ENCODE results near the gene PIP5K1C.

The PIP5K1C gene

DNA sequence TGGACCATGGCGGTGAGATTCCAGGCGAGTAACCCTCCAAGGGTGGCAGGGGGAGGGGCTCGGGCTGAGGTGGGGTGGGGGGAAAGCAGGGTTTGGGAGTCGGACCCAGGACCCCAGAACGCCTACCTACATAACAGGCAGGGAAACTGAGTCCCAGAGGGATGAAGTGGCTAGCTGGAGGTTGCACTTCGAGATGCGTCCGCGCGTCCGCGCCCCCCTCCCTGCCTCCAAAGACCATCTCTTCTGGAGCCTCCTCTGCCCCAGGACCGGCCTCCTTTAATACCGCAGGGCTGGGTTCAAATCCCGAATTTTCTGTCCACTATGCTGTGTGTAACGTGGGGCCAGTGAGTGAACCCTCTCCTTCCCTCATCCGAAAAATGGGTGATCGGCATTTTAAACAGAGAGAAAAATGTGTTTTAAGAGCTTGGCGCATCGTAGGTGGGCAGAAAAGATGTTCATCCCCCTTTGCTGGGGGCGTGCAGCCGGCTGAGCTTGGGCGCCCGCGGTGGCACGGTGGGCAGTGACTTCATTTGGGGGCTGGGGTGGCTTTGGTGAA is 21.7 kb upstream of the PIP5K1C start:
- no peak for DNase-seq (ENCODE audit: low read depth)

DNA sequence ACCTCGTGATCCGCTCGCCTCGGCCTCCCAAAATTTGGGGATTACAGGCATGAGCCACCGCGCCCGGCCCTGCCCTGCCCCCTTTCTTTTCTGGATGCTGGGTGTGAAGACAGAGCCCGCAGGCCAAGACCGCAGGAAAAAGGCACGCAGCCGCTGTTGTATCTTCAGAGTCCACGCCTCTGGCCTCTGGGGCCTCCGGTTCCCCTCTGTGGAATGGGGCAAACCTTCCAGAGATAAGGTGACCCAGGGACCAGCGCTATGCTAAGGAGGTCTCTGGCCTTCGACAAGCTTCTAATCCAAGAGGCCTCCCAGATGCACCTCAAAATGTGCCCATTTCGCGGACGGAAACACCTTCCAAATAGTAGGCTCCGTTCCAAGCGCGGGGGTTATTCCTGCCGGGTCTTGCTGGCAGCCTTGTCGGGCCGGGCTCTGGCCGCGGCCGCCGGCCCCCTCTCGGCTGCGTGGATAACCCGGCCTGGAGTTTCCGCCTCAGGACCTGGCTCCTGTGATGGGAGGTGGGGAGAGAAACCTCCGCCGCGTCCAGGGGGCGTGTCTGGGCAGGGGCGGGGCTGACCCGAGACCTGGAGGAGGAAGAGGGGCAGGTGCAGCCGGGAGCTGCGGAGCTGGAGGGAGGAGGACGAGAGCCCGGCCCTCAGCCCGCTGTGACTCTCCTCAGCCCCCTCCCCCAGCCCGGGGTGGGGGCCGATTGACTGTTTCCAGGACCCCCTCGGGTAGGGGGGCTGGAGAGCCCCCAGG is 21.0 kb upstream of the PIP5K1C start:
- peak; percentile 84 for DNase-seq (ENCODE audit: low read depth)

DNA sequence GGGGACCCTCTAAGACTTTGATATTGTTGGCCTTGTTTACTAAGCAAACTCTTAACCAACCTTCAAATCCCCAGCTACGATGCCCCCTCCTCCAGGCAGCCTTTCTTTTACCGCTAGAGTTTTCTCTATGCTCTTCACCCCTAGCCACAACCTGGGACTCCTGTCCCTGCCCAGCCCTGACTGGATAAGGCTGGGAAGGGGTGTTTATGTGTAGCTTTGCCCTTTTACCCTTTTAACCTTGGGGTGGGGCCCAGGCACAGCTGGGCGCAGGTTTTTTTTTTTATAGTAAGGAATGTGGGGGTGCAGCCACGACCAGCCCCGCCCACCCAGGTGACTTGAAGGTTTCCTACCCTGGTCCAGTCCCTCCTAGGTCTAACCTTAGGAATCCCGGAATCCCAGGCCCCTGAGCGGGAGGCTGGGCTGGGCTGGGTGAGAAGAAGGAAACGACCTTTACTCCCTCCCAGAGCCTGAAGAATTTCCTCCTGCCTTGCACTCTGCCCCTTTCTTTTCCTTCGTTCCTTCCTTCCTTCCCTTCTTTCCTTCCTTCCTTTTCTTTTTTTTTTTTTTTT is 20.2 kb upstream of the PIP5K1C start:
- DNase-seq (ENCODE audit: low read depth): no peak

DNA sequence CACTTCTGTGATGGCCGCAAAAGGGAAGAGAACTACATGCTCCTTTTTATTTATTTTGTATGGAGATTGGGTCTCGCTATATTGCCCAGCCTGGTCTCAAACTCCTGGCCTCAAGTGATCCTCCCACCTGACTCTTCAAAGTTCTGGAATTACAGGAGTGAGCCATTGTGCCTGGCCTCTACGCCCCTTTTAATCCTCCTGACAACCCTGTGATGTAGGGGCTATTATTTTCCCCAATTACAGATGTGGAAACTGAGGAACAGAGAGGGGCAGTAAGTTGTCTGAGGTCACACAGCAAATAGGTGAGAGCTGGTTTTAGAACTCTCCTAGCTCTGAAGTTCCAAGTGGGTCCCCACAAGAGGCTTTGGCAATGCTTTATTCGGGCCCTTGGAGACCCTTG is 19.6 kb upstream of the PIP5K1C start:
- DNase-seq (ENCODE audit: low read depth): no peak

DNA sequence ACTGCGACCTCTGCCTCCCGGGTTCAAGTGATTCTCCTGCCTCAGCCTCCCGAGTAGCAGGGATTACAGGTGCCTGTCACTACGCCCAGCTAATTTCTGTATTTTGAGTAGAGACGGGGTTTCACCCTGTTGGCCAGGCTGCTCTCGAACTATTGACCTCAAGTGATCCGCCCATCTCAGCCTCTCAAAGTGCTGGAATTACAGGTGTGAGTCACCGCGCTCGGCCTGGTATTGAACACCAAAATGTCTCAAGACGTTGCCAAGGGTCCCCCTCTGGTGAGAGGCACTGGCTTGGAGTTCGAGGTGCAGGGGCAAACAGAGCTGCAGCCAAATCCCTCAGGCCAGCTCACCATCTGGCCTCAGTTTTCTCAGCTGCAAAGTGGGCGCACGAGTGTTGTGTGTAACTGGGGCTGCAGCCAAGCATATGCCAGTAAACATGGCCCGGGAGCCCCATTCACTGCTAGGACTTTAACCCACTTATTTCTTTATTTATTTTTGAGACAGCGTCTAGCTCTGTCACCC is 15.9 kb upstream of the PIP5K1C start:
- DNase-seq (ENCODE audit: low read depth): no peak

DNA sequence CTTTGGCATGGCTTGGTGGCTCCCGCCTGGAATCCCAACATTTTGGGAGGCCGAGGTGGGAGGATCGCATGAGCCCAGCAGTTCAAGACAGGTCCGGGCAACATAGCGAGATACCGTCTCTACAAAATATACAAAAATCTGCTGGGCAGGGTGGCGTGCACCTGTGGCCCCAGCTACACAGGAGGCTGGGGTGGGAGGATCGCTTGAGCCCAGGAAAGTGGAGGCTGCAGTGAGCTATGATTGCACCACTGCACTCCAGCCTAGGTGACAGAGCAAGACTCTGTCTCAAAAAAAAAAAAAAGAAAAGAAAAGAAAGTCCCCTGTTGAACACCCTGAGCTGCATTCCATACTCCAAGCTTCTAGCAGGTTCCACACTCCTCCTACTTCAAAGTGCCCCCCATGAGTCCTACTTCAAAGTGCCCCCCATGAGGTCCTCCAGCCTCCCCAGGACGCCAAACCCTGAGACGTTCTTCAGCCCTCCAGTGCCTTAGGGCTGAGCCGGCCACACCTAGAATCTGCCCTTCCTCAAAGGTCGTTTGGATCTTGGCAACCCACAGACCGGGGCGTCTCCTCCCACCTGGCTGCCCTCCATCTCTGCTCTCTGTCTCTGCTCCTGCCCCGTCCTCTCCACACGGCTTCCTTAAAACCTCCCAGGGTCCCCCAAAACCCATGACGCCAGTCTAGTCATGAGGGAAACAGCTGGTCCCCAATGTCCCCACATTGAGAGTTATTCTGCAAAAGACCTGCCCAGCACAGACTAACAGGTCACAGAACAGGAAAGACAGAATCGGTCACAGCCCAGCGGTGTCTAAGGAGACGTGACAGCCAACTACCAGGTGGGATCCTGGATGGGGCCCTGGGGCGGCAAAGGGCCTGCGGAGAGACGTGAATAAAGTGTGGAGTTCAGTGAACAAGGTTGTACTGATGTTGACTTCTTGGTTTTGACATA is 12.7 kb upstream of the PIP5K1C start:
- no peak for DNase-seq (ENCODE audit: low read depth)

GRCh38 chr19:3710265-3710812 is 10.1 kb upstream of the PIP5K1C start:
- no peak for DNase-seq (ENCODE audit: low read depth)

GRCh38 chr19:3708207-3708931 is 8.1 kb upstream of the PIP5K1C start, which contains the start of gene TJP3:
Gene TJP3 (plus strand): TSS chr19:3708384. CDS start chr19:3728433, 20,049 bp downstream.
- no peak for DNase-seq (ENCODE audit: low read depth)

- no peak for DNase-seq (ENCODE audit: low read depth)
Measured at GRCh38 chr19:3707868-3708206, 7.6 kb upstream of the PIP5K1C start.

DNA sequence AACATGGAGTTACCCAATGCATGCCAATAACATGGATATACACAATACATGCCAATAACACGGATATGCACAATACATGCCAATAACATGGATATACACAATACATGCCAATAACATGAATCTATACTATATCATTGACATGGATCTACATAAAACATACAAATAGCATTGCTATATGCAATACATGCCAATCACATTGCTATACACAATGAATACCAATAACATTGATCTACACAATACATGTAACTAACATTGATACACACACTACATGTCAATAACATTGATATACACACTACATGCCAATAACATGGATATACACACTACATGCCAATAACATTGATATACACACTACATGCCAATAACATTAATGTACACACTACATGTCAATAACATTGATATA is 932 bp upstream of the PIP5K1C start:
- DNase-seq (ENCODE audit: low read depth): no peak

- no peak for DNase-seq (ENCODE audit: low read depth)
Measured at GRCh38 chr19:3699741-3700241, 477 bp downstream of the PIP5K1C start.

GRCh38 chr19:3698974-3699740 is 1.1 kb downstream of the PIP5K1C start:
- DNase-seq (ENCODE audit: low read depth): no peak

GRCh38 chr19:3698386-3698950 is 1.8 kb downstream of the PIP5K1C start:
- no peak for DNase-seq (ENCODE audit: low read depth)

DNA sequence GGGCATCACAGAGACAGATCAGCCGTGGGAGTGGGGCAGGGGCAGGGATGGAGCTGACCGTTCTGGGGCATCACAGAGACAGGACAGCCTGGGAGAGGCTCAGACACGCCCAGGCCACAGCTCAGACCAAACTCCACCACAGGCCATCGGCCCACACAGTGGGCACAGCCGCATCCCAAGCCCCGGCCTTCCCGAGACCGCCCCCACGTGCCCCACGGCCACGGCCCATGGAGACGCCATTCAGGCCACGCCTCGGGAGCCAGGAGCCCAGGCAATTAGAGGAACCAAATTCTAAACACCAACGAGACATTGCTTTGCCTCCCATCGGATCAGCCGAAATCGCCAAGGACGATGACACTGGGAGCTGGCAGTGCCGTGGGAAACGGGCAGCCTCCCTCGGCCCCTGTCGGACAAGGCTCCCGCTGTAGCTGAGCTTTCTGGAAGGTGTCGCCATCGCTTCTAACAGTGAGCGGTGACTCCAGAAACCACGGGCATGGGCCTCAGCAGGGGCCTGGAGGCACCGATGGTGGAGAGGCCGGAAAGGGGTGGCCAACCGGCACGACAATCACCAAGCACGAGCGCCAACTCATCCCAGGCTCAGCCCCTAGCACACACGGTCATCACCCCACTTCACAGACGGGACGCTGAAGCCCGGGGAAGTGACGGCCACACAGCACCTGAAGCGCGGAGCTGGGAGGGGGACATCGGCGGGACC is 2.4 kb downstream of the PIP5K1C start:
- DNase-seq (ENCODE audit: low read depth): no peak

GRCh38 chr19:3697094-3697493 is 3.2 kb downstream of the PIP5K1C start:
- no peak for DNase-seq (ENCODE audit: low read depth)

DNA sequence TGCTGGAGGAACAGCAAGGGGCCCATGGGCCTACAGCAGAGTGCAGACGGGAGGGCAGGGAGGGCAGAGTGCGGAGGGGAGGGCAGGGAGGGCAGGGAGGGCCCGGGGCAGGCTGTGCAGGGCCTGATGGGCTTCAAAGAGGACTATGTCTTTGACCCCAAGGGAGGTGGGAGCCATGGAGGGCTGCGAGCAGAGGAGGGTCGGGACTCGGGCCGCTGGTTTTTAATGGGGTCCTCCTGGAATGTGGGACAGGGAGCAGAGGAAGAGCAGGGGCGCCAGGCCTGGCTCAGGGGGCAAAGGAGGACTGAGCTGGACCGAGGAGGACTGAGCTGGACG is 3.6 kb downstream of the PIP5K1C start:
- DNase-seq (ENCODE audit: low read depth): no peak

DNA sequence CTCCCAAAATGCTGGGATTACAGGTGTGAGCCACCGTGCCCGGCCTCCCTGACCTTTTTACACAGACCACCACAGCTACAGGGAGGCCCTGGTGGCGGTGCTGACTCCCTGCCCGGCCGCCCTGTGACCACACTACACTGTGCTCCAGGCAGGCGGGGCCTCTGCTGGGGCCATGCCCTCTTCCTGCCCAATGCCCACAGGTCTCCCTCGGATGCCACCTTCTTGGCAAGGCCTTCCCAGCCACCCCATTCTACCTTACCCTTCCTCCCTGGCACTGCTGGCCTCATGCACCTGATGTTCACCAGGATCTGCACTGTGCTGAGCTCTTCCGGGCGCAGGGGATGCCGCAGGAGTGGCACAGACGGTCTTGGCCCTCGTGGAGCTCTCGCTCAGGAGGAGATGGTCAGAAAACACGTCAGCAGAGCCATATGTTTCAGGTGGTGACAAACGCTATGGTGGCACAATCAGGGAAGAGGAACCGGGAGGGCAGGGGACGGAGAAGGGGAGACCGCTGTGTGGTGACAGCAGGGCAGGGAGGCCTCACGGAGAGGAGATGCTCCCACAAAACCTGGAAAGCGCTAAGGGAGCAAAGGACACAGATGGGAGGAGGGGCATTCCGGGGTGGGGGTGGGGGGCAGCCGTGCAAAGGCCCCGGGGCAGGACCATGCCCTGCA is 4.1 kb downstream of the PIP5K1C start:
- DNase-seq (ENCODE audit: low read depth): no peak

DNA sequence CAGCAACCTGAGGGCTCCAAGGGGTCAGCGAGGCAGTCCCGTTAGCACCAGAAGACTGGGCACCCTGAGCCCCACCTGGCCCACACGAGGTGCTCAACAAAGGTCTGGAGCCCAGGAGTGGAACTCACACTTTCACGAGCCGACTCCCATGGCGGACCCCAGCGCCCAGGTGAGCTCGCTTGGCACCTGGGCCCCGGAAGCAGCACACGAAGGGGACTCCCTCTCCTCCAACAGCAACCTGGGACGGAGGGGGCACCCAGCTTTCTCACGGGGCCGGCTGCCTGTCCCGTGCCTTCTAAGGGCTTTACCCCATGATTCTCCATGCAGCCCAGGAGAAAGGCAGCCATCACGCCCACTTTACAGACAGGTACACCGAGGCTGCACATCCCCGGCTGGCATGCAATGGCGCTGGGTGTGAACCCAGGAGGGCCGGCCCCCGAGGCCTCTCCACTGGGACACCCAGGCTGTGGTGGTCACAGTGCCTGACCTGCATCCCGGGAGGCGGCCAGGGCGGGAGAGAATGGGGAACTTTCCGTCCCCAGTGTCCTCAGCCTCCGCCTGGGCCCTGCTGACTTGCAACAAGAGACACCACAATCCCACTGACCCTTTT is 5.0 kb downstream of the PIP5K1C start:
- no peak for DNase-seq (ENCODE audit: low read depth)

Data from activated T-cell treated with anti-CD3 and anti-CD28 coated beads for 24 hours (primary cell).